GM12801 (cell line): ENCODE results near the gene PCDHGA7.

ENCODE experiments used
- TF ChIP-seq, protein P1 (sequence below): IDR thresholded peaks from one replicate; pipeline ENCODE4 v1.5.1; 2011; ENCODE audit warnings: control low read depth; ENCODE audit not compliant: insufficient read length; ENCODE audit errors: extremely low read depth

The PCDHGA7 gene

DNA sequence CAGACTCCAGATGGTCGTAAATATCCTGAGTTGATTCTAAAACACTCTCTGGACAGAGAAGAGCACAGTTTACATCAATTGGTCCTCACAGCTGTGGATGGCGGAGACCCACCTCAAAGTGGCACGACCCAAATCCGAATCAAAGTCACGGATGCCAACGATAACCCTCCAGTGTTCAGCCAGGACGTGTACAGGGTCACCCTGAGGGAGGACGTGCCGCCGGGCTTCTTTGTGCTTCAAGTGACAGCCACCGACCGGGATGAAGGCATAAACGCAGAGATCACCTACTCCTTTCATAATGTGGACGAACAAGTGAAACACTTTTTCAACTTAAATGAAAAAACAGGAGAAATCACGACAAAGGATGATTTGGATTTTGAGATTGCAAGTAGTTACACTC lies 21.9 kb upstream of the PCDHGA7 start:
- TF ChIP-seq, protein P1, sequence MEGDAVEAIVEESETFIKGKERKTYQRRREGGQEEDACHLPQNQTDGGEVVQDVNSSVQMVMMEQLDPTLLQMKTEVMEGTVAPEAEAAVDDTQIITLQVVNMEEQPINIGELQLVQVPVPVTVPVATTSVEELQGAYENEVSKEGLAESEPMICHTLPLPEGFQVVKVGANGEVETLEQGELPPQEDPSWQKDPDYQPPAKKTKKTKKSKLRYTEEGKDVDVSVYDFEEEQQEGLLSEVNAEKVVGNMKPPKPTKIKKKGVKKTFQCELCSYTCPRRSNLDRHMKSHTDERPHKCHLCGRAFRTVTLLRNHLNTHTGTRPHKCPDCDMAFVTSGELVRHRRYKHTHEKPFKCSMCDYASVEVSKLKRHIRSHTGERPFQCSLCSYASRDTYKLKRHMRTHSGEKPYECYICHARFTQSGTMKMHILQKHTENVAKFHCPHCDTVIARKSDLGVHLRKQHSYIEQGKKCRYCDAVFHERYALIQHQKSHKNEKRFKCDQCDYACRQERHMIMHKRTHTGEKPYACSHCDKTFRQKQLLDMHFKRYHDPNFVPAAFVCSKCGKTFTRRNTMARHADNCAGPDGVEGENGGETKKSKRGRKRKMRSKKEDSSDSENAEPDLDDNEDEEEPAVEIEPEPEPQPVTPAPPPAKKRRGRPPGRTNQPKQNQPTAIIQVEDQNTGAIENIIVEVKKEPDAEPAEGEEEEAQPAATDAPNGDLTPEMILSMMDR: no peak

DNA sequence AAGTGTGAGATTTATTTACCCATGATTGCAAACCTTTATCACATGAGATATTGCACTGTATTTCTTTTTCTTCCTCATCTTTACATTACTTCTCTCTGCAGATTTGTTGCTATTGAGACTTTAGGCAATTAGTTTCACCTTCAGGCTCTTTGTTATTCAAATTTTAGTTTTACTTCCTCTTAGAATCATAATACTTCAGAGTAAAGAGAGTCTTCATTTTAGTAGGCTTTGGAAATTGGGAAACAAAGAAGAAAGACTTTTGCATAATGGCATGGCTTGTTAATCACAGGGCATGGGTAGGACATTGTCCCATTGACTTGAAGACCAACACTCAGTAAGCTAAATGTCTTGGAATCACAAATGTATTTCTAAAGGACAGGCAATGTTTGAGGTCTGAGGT lies 19.8 kb upstream of the PCDHGA7 start:
- TF ChIP-seq, protein P1: no peak

- TF ChIP-seq, protein P1: no peak
These were observed 18.4 kb upstream of the PCDHGA7 start, which contains the start of gene PCDHGA5 for GRCh38 chr5:141363952-141364660. Gene PCDHGA5, plus strand, starts transcription at chr5:141364162. Its CDS starts 169 bp downstream, at chr5:141364331.

DNA sequence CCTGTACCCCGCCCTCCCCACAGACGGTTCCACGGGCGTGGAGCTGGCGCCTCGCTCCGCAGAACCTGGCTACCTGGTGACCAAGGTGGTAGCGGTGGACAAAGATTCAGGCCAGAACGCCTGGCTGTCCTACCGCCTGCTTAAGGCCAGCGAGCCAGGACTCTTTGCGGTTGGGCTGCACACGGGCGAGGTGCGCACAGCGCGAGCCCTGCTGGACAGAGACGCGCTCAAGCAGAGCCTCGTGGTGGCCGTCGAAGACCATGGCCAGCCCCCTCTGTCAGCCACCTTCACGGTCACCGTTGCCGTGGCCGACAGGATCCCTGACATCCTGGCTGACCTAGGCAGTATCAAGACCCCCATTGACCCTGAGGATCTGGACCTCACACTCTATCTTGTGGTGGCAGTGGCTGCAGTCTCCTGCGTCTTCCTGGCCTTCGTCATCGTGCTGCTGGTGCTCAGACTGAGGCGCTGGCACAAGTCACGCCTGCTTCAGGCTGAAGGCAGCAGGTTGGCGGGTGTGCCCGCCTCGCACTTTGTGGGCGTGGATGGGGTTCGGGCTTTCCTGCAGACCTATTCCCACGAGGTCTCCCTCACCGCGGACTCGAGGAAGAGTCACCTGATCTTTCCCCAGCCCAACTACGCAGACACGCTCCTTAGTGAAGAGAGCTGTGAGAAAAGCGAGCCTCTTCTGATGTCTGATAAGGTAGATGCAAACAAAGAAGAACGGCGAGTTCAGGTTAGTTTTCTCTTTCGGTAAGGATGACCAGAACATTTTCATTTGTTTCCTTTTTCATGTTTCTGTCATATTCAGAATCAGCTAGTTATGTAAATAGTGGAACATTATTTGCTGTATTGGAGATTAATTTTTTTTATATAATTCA lies 16.3 kb upstream of the PCDHGA7 start:
- TF ChIP-seq, protein P1: no peak

DNA sequence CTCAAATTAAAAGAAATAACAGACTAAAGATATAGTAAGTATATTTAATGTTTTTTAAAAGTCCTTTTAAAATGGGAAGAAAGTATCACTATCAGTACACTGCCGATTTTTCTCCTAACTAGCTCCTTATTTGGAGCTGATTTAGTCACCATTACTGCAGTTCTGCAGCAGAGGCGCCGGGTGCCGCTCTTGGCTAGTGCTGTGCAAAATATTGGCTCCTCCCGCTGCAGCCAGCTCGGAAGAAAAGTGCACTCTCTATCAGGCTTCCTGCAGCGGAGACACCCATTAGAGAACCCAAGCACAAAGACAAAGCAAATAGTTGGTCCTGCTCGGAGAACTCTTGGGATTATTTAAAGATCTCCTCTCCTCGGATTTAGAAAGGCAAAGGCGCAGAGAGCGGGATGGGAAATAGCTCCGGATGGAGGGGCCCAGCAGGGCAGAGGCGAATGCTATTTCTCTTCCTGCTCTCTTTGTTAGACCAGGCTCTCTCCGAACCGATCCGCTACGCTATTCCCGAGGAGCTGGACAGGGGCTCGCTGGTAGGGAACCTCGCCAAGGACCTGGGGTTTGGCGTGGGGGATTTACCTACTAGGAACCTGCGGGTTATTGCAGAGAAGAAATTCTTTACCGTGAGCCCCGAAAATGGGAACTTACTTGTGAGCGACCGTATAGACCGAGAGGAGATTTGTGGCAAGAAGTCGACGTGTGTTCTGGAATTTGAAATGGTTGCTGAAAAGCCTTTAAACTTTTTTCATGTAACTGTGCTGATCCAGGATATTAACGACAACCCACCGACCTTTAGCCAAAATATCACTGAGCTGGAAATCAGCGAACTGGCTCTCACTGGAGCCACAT lies 12.3 kb upstream of the PCDHGA7 start, which contains the start of gene PCDHGB3:
Gene PCDHGB3 (plus strand): TSS at position 249 of the 855 bp plus-strand sequence. CDS start 153 bp downstream, at position 402.
- TF ChIP-seq, protein P1: no peak

- TF ChIP-seq, protein P1: no peak
These were observed 10.7 kb upstream of the PCDHGA7 start for GRCh38 chr5:141371572-141372475.
